K562 (cell line): Measurements from ENCODE around the gene ZMIZ1. TPM values are rescaled to one million over a fixed set of nuclear protein-coding genes. Genes with fewer than 3 reads are reported as not detected.

Source experiments
- C11orf30 ChIP-seq: fragments of 450-650 bp; IDR thresholded peaks from 2 replicates; pipeline ENCODE4 v1.6.1; 2016; ENCODE audit warnings: low read depth, mild to moderate bottlenecking
- CTBP1 ChIP-seq: fragments of 450-650 bp; IDR thresholded peaks from 2 replicates; pipeline ENCODE4 v1.6.1; 2016; ENCODE audit warnings: borderline replicate concordance
- KLF16 ChIP-seq: IDR thresholded peaks from 2 replicates; pipeline ENCODE4 v1.6.1; 2016; ENCODE audit warnings: antibody characterized with exemption
- PRMT5 ChIP-seq: sonication (generic); formaldehyde crosslinking; IDR thresholded peaks from 2 replicates; pipeline ENCODE4 v1.5.0; 2020; ENCODE audit warnings: missing genetic modification reagents
- SIN3B ChIP-seq: fragments of 450-650 bp; IDR thresholded peaks from 2 replicates; pipeline ENCODE4 v1.6.1; 2017; ENCODE audit warnings: low read depth, mild to moderate bottlenecking, moderate library complexity
- TSC22D4 ChIP-seq: fragments of 450-650 bp; IDR thresholded peaks from 2 replicates; pipeline ENCODE4 v1.6.1; 2016; ENCODE audit warnings: missing genetic modification characterization, missing biosample characterization, control low read depth
- ZBTB11 ChIP-seq, 3 experiments: fragments of 200-800 bp in 1 of 3; fragments of 250-450 bp in 1 of 3; fragments of 450-650 bp in 1 of 3; sonication (Bioruptor Pico) in 1 of 3; sonication (Bioruptor generic) in 1 of 3; formaldehyde crosslinking in 1 of 3; IDR thresholded peaks; 2 replicates each; pipeline versions ENCODE4 v1.6.1 to v1.8.0; 2016 to 2022; ENCODE audit warnings: mild to moderate bottlenecking in 2 of 3, missing genetic modification characterization in 2 of 3, missing compliant biosample characterization in 1 of 3, moderate library complexity in 1 of 3
- ZNF717 ChIP-seq: fragments of 250-450 bp; sonication (Bioruptor Pico); IDR thresholded peaks from 2 replicates; pipeline ENCODE4 v1.5.0; 2021
- polyA plus RNA-seq, 8 experiments: library from polyadenylated mRNA; depleted of rRNA in 4 of 8; stranded (reverse) in 5 of 8; unstranded in 3 of 8; fragments of >200 nt; fragmentation: Nextera tagmentation in 2 of 8; fragmentation: Illumina TruSeq in 1 of 8; extraction: Ambion mirVana in 2 of 8; extraction: Trizol in 1 of 8; gene quantifications; 2 replicates each; pipeline versions ENCODE4 v1.2.1 to v1.2.3, GENCODE V29; 2011 to 2014; ENCODE audit warnings: inconsistent platforms in 1 of 8, missing spikeins in 1 of 8
- total RNA-seq, 7 experiments: library from RNA; depleted of rRNA in 6 of 7; stranded (reverse); fragments of >200 nt in 6 of 7; fragmentation: Illumina TruSeq in 2 of 7; extraction: Trizol in 2 of 7; gene quantifications; 2 replicates each; pipeline versions ENCODE4 v1.2.1 to v1.2.3, GENCODE V29; 2011 to 2021; ENCODE audit warnings: low replicate concordance in 1 of 7
- TF ChIP-seq, protein P1 (sequence below): sonication (generic); formaldehyde crosslinking; IDR thresholded peaks from 2 replicates; pipeline ENCODE4 v1.8.1; 2023; ENCODE audit warnings: missing genetic modification reagents, mild to moderate bottlenecking, borderline replicate concordance

The ZMIZ1 gene
- total and polyA plus RNA-seq, 9 of the 15 experiments (the other 6 are each of a cell fraction or from before 2014, with no cell fraction given), result 1.0 to 37.3 (median 4.3) TPM

DNA sequence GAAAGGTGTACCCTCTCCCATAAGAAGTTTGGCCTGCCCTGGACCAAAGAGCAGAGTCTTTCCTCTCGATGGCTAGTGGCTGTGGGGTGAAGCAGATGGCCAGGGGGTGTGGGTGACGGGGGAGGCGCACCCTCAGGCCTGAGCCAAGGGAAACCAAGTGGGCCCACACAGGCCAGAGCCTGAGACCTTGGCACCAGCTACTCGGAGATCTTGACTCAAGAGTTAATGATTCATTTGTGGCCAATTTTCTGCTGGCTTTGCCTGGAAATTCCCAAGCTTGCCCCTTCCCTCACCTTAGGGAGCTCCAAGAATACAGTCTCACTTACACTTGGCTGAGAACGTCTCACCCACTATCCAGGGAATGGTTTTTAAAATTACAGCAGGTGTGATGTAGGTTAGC is 42.7 kb downstream of the ZMIZ1 start (continued):
- TF ChIP-seq, protein P1, sequence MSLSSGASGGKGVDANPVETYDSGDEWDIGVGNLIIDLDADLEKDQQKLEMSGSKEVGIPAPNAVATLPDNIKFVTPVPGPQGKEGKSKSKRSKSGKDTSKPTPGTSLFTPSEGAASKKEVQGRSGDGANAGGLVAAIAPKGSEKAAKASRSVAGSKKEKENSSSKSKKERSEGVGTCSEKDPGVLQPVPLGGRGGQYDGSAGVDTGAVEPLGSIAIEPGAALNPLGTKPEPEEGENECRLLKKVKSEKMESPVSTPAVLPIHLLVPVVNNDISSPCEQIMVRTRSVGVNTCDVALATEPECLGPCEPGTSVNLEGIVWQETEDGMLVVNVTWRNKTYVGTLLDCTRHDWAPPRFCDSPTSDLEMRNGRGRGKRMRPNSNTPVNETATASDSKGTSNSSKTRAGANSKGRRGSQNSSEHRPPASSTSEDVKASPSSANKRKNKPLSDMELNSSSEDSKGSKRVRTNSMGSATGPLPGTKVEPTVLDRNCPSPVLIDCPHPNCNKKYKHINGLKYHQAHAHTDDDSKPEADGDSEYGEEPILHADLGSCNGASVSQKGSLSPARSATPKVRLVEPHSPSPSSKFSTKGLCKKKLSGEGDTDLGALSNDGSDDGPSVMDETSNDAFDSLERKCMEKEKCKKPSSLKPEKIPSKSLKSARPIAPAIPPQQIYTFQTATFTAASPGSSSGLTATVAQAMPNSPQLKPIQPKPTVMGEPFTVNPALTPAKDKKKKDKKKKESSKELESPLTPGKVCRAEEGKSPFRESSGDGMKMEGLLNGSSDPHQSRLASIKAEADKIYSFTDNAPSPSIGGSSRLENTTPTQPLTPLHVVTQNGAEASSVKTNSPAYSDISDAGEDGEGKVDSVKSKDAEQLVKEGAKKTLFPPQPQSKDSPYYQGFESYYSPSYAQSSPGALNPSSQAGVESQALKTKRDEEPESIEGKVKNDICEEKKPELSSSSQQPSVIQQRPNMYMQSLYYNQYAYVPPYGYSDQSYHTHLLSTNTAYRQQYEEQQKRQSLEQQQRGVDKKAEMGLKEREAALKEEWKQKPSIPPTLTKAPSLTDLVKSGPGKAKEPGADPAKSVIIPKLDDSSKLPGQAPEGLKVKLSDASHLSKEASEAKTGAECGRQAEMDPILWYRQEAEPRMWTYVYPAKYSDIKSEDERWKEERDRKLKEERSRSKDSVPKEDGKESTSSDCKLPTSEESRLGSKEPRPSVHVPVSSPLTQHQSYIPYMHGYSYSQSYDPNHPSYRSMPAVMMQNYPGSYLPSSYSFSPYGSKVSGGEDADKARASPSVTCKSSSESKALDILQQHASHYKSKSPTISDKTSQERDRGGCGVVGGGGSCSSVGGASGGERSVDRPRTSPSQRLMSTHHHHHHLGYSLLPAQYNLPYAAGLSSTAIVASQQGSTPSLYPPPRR (CRISPR knock-in tag), result no peak
- no peak for TF ChIP-seq C11orf30
- TF ChIP-seq KLF16, result no peak
- no peak for TF ChIP-seq ZBTB11 (CRISPR knock-in tag; IDR thresholded peaks at IDR 0.05)
- TF ChIP-seq SIN3B, result no peak
- TF ChIP-seq CTBP1, result no peak
- no peak for TF ChIP-seq TSC22D4 (tag)
- TF ChIP-seq PRMT5 (CRISPR knock-in tag), result no peak
- TF ChIP-seq ZNF717 (CRISPR knock-in tag), result no peak
